C4-2B (cell line): ENCODE data around the gene ADGRB2.

Experiments used
- ZFX ChIP-seq: fragments of 450-650 bp; IDR thresholded peaks from 2 replicates; pipeline ENCODE4 v1.6.1; 2017
- TF ChIP-seq, protein P1 (sequence below): fragments of 450-650 bp; conservative IDR thresholded peaks from 2 replicates; pipeline ENCODE4 v1.5.1; 2017; ENCODE audit warnings: mild to moderate bottlenecking

DNA sequence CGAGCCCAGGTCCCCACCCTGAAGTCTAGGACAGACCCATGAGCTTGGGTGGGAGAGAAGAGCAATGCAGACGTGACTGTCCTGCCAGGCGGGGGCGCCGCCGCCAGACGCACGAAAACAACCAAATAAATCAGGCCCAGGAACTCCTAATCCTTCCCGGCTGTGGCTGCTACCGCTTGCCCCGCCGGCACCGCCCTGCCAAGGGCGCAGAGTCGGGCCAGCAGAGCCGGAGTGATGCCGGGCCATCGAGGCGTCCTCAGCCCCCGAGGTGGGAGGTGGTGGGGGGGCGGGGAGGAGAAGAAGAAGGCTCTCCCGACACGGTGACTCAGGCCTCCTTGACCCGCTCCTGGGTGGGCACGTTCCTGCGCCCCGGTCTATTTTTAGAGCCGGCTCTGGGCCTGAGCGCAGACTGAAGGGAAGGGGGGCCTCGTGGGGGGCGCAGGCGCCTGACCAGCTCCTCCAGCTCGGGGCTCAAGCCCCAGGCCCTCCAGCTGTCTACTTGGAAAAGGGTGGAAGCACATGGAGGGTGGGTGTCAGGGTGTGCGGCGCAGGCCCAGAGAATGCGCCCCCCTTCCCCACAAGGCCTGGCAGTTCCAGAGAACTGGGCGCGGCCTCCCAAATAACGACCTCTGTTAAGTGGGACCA lies 49.6 kb downstream of the ADGRB2 start:
- TF ChIP-seq, protein P1, sequence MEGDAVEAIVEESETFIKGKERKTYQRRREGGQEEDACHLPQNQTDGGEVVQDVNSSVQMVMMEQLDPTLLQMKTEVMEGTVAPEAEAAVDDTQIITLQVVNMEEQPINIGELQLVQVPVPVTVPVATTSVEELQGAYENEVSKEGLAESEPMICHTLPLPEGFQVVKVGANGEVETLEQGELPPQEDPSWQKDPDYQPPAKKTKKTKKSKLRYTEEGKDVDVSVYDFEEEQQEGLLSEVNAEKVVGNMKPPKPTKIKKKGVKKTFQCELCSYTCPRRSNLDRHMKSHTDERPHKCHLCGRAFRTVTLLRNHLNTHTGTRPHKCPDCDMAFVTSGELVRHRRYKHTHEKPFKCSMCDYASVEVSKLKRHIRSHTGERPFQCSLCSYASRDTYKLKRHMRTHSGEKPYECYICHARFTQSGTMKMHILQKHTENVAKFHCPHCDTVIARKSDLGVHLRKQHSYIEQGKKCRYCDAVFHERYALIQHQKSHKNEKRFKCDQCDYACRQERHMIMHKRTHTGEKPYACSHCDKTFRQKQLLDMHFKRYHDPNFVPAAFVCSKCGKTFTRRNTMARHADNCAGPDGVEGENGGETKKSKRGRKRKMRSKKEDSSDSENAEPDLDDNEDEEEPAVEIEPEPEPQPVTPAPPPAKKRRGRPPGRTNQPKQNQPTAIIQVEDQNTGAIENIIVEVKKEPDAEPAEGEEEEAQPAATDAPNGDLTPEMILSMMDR: no peak
- TF ChIP-seq ZFX: no peak
